HEK293 (cell line): ENCODE measurements around the gene SRSF2.

Experiments used
- CTCF ChIP-seq: fragments of 450-650 bp; formaldehyde crosslinking; IDR thresholded peaks from 2 replicates; pipeline ENCODE4 v1.5.1; 2016; ENCODE audit warnings: missing biosample characterization, missing genetic modification characterization
- HIC1 ChIP-seq: fragments of 450-650 bp; formaldehyde crosslinking; IDR thresholded peaks from 2 replicates; pipeline ENCODE4 v1.5.1; 2016; ENCODE audit warnings: missing biosample characterization, missing genetic modification characterization
- KLF17 ChIP-seq: fragments of 450-650 bp; formaldehyde crosslinking; IDR thresholded peaks from 2 replicates; pipeline ENCODE4 v1.5.1; 2016; ENCODE audit warnings: missing biosample characterization, missing genetic modification characterization
- KLF7 ChIP-seq: fragments of 450-650 bp; formaldehyde crosslinking; IDR thresholded peaks from 2 replicates; pipeline ENCODE4 v1.5.1; 2016; ENCODE audit warnings: missing biosample characterization, missing genetic modification characterization, borderline replicate concordance
- PRDM10 ChIP-seq: fragments of 450-650 bp; formaldehyde crosslinking; IDR thresholded peaks from 2 replicates; pipeline ENCODE4 v1.5.1; 2016; ENCODE audit warnings: missing biosample characterization, missing genetic modification characterization
- PRDM2 ChIP-seq: fragments of 450-650 bp; formaldehyde crosslinking; IDR thresholded peaks from 2 replicates; pipeline ENCODE4 v1.5.1; 2016; ENCODE audit warnings: missing biosample characterization, missing genetic modification characterization, borderline replicate concordance
- PRDM4 ChIP-seq: fragments of 450-650 bp; formaldehyde crosslinking; IDR thresholded peaks from 2 replicates; pipeline ENCODE4 v1.5.1; 2017; ENCODE audit warnings: missing biosample characterization, missing genetic modification characterization
- REPIN1 ChIP-seq: fragments of 450-650 bp; formaldehyde crosslinking; IDR thresholded peaks from 2 replicates; pipeline ENCODE4 v1.5.1; 2017; ENCODE audit warnings: missing biosample characterization, missing genetic modification characterization, low read depth
- ZBTB20 ChIP-seq: fragments of 450-650 bp; formaldehyde crosslinking; IDR thresholded peaks from 2 replicates; pipeline ENCODE4 v1.5.1; 2016; ENCODE audit warnings: missing biosample characterization, missing genetic modification characterization
- ZNF280C ChIP-seq: fragments of 450-650 bp; formaldehyde crosslinking; IDR thresholded peaks from 2 replicates; pipeline ENCODE4 v1.5.1; 2016; ENCODE audit warnings: missing biosample characterization, missing genetic modification characterization
- ZNF341 ChIP-seq: fragments of 450-650 bp; formaldehyde crosslinking; IDR thresholded peaks from 2 replicates; pipeline ENCODE4; 2016; ENCODE audit warnings: low read depth, missing biosample characterization, missing genetic modification characterization
- ZNF354C ChIP-seq: fragments of 450-650 bp; formaldehyde crosslinking; IDR thresholded peaks from 2 replicates; pipeline ENCODE4 v1.5.1; 2016; ENCODE audit warnings: missing biosample characterization, missing genetic modification characterization, low read depth, borderline replicate concordance
- ZNF433 ChIP-seq: fragments of 450-650 bp; formaldehyde crosslinking; IDR thresholded peaks from 2 replicates; pipeline ENCODE4 v1.5.1; 2016; ENCODE audit warnings: missing biosample characterization, missing genetic modification characterization, low read depth
- ZNF704 ChIP-seq: fragments of 450-650 bp; formaldehyde crosslinking; IDR thresholded peaks from 2 replicates; pipeline ENCODE4 v1.5.1; 2016; ENCODE audit warnings: missing biosample characterization, missing genetic modification characterization
- ZNF792 ChIP-seq: fragments of 450-650 bp; formaldehyde crosslinking; IDR thresholded peaks from 2 replicates; pipeline ENCODE4 v1.5.1; 2016; ENCODE audit warnings: missing biosample characterization, missing genetic modification characterization

Gene SRSF2

GRCh38 chr17:76726776-76727718 lies 10.1 kb downstream of the SRSF2 start, which contains the start of gene METTL23 (continued):
- no peak for TF ChIP-seq PRDM10
- peak; percentile 87 for TF ChIP-seq CTCF (tag by site-specific recombination)
- peak; percentile 97 for TF ChIP-seq HIC1 (tag by site-specific recombination)
- no peak for TF ChIP-seq ZNF792
- no peak for TF ChIP-seq ZNF433 (tag by site-specific recombination)
- no peak for TF ChIP-seq REPIN1 (tag by site-specific recombination)
- no peak for TF ChIP-seq ZNF341
- TF ChIP-seq ZNF704 (tag by site-specific recombination) = no peak
- no peak for TF ChIP-seq ZBTB20
- no peak for TF ChIP-seq KLF7 (tag by site-specific recombination)
- no peak for TF ChIP-seq ZNF280C (tag by site-specific recombination)
- peak; percentile 29; the same call in 1 of the 2 replicates for TF ChIP-seq PRDM4 (tag by site-specific recombination)
- peak; percentile 52; the same call in 1 of the 2 replicates for TF ChIP-seq KLF17 (tag by site-specific recombination)
- no peak for TF ChIP-seq ZNF354C (tag by site-specific recombination)
- no peak for TF ChIP-seq PRDM2 (tag by site-specific recombination)
